ENCODE measurements around the gene HM13. TPM values are rescaled to one million over a fixed set of nuclear protein-coding genes. Genes with fewer than 3 reads are reported as not detected.
A peak's percentile ranks its signal among the peaks of the same experiment; 100 is the strongest.

HM13 gene
- total and polyA plus RNA-seq, 2 of the 13 experiments (the other 11 are each of a cell fraction or from before 2014, with no cell fraction given), result 118 to 243 TPM

DNA sequence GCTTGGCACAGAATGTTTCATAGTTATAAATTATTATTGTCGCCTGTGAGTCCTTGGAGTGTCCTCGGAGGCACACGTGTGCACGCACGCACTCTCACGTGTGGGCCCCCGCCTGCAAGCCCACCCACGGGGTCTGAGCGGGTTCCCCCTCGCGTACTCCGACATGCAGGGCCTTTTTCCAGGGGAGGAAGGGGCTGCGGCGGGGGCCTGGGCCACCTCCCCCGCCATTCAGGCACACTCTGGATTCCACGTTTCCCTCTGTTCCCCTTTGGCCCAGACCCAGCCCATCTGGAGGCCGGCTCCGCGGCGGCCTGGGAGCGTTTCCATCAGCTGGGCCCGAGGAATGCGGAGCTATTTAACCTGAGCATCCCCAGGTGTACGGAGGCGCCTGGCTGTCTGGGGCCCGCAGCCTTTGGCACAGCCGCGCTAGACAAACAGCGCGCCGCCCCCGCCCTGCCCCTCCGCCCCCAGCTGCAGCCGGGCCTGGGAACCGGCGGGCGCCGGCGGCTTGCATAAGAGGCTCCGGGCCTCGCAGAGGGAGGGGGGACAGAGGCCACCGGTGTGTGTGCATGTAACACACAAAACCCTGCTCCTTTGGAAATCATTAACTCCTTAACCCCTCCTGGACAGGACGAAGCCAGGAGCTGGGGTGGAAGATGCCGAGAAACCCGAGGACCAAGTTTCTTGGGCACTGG lies 94.2 kb downstream of the HM13 start (continued):
- peak; percentile 96 for TF ChIP-seq ZNF780A (CRISPR knock-in tag; IDR thresholded peaks at IDR 0.05)
- peak; percentile 96; the same call in 1 of the 2 replicates for TF ChIP-seq ZNF235 (CRISPR knock-in tag; IDR thresholded peaks at IDR 0.05; ENCODE audit: borderline replicate concordance)
- TF ChIP-seq ZFP41 (CRISPR knock-in tag; IDR thresholded peaks at IDR 0.05; ENCODE audit: borderline replicate concordance), result no peak
- no peak for TF ChIP-seq ZNF562 (CRISPR knock-in tag; IDR thresholded peaks at IDR 0.05; ENCODE audit: borderline replicate concordance)
- no peak for TF ChIP-seq ZNF326 (CRISPR knock-in tag; IDR thresholded peaks at IDR 0.05; ENCODE audit: borderline replicate concordance)
- peak; percentile 97 for TF ChIP-seq EED (CRISPR knock-in tag; IDR thresholded peaks at IDR 0.05)
- no peak for TF ChIP-seq ZNF10 (CRISPR knock-in tag; IDR thresholded peaks at IDR 0.05; ENCODE audit: borderline replicate concordance, low read depth)
- TF ChIP-seq HINFP (CRISPR knock-in tag; IDR thresholded peaks at IDR 0.05; ENCODE audit: low read depth), result peak; percentile 89; the same call in 1 of the 2 replicates
- no peak; the same call in 1 of the 2 replicates for TF ChIP-seq MAFF (IDR thresholded peaks at IDR 0.05; ENCODE audit: low read depth, low read length)
- TF ChIP-seq ETS1 (CRISPR knock-in tag; IDR thresholded peaks at IDR 0.05), result no peak; the same call in 1 of the 2 replicates
- peak; percentile 97 for TF ChIP-seq ZFP90 (CRISPR knock-in tag; IDR thresholded peaks at IDR 0.05; ENCODE audit: borderline replicate concordance)
- peak; percentile 100 for TF ChIP-seq ZNF589 (CRISPR knock-in tag; conservative IDR thresholded peaks at IDR 0.05)
- TF ChIP-seq CAMTA2 (CRISPR knock-in tag; IDR thresholded peaks at IDR 0.05; ENCODE audit: borderline replicate concordance), result peak; percentile 94
- TF ChIP-seq, protein P1, sequence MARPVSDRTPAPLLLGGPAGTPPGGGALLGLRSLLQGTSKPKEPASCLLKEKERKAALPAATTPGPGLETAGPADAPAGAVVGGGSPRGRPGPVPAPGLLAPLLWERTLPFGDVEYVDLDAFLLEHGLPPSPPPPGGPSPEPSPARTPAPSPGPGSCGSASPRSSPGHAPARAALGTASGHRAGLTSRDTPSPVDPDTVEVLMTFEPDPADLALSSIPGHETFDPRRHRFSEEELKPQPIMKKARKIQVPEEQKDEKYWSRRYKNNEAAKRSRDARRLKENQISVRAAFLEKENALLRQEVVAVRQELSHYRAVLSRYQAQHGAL (CRISPR knock-in tag; IDR thresholded peaks at IDR 0.05; ENCODE audit: not compliant biosample characterization), result peak; percentile 92
- TF ChIP-seq RXRB (CRISPR knock-in tag; IDR thresholded peaks at IDR 0.05; ENCODE audit: borderline replicate concordance), result peak; percentile 99
- TF ChIP-seq ZFX (CRISPR knock-in tag; IDR thresholded peaks at IDR 0.05; ENCODE audit: low read depth), result peak; percentile 96
- TF ChIP-seq ZNF83 (CRISPR knock-in tag; IDR thresholded peaks at IDR 0.05; ENCODE audit: borderline replicate concordance), result 0 out of 2 replicates have a peak, but pooled peaks have one; percentile 38
- no peak for TF ChIP-seq SMARCC2 (IDR thresholded peaks at IDR 0.05)
- peak in 1 of 2 experiments; percentile 97; a peak in 2 of 4 replicates for TF ChIP-seq ATF4 (CRISPR knock-in tag; IDR thresholded peaks at IDR 0.05)
- peak; percentile 52; the same call in 1 of the 2 replicates for TF ChIP-seq RBAK (CRISPR knock-in tag; IDR thresholded peaks at IDR 0.05)
- peak; percentile 98 for TF ChIP-seq E2F2 (CRISPR knock-in tag; IDR thresholded peaks at IDR 0.05; ENCODE audit: borderline replicate concordance)
- TF ChIP-seq IKZF4 (CRISPR knock-in tag; IDR thresholded peaks at IDR 0.05; ENCODE audit: borderline replicate concordance, low read depth, not compliant biosample characterization), result peak; percentile 95
- TF ChIP-seq TGIF2 (CRISPR knock-in tag; IDR thresholded peaks at IDR 0.05), result peak; percentile 95; the same call in 1 of the 2 replicates

Data from HepG2 (cell line).